Stimulated activated CD4-positive, alpha-beta T cell treated with anti-CD3 and anti-CD28 coated beads, Interleukin-4, amount 100 ng/mL, for 4 hours (primary cell): ENCODE measurements around the gene PLA1A.

Experiments used
- DNase-seq, 2 experiments: peaks; one replicate each; pipeline ENCODE4 v3.0.0-alpha.2; 2020

The PLA1A gene

DNA sequence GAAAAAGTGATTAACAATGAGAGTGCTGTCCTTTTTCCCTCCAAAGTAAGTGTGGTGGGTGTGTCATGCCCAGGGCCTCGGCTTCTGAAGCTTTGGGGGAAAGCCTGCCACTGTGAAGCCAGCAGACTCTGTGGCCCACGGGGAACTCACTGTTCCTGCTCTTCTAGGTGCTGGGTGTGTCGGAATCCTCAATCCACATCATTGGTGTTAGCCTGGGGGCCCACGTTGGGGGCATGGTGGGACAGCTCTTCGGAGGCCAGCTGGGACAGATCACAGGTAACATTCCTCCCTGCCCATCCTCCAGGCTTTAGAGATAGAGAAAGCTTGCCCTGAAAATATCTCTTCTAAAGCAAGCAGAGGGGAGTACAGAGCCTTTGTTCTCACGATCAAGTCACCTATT lies 11.6 kb downstream of the PLA1A start:
- DNase-seq = no peak

DNA sequence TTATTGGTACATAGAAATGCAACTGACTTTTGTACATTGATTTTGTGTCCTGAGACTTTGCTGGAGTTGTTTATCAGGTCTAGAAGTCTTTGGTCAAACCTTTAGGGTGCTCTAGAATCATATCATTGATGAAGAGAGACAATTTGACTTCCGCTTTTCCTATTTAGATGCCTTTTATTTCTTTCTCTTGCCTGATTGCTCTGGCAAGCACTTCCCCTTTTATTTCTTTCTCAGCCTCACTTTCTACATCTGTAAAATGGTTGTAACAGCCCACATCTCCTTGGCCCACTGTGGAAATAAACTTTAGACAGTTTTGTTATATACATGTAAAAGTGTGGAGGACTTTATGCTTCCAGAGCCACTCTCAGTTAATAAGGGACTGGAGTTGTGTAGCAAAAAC lies 14.0 kb downstream of the PLA1A start:
- no peak for DNase-seq

DNA sequence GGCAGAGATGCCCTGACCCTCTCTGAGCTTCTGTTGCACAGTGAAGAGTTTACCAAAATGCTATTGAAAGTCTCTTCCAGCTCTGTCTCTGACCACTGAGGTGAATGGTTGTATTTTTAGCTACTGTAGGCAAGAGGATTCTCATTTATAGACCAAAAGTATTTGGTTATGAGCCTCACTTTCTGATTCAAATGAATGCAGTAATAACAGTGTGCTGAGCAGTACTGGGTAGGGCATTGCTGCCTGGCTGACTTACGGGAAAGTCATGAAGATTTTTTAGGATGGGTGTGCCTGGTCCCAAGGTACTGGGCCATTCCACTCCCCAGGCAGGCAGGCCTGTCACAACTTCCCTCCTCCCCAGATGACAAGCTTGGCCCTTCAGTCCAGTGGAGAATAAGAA lies 15.5 kb downstream of the PLA1A start:
- DNase-seq = no peak

GRCh38 chr3:119613872-119614271 lies 16.2 kb downstream of the PLA1A start:
- DNase-seq = no peak

GRCh38 chr3:119616056-119616455 lies 18.4 kb downstream of the PLA1A start:
- DNase-seq = no peak

- no peak for DNase-seq
Measured at GRCh38 chr3:119619094-119619493, 21.4 kb downstream of the PLA1A start.

GRCh38 chr3:119620899-119621298 lies 23.2 kb downstream of the PLA1A start:
- DNase-seq = no peak

- no peak for DNase-seq
Measured at GRCh38 chr3:119624002-119624720, 26.5 kb downstream of the PLA1A start.

- DNase-seq = no peak
Measured at GRCh38 chr3:119625451-119626153, 27.9 kb downstream of the PLA1A start.

DNA sequence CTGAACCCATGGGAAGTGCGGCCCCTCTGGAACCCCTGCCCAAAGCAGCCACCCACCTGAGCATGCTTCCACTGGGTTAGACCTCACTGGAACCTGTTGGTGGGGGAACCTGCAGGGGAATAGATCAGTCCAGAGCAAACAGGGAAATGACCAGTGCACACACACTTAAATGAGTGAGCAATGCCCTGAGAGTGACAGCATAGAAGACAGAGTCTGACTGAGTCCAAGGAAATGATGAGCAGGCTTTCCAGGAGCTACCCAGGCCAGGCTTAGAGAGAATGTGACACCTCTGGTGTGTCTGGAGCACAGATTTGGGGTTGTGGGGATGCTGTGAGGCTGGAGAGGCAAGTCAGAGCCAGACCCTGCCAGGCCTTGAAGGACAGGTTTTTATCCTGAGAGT lies 28.5 kb downstream of the PLA1A start:
- no peak for DNase-seq

DNA sequence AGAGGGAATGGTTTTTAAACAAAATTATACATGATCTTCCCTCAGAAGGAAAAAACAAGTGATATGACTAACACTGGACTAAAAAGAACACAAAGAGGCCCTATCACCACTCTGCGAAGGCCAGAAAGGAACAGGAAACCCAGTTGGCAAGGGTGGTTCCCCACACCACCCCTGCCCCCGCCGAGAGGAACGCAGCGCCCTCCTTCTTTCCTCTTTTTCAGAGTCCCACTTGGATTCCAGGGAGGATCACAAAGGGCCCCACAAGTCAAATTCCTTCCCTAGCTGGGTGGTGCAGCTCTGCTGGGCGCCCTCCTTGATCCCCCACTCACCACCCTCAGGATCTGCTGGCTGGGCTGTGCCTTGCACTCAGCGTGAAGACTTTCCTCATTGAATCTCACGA lies 29.8 kb downstream of the PLA1A start:
- DNase-seq = no peak

GRCh38 chr3:119628390-119628789 lies 30.7 kb downstream of the PLA1A start:
- DNase-seq = no peak

DNA sequence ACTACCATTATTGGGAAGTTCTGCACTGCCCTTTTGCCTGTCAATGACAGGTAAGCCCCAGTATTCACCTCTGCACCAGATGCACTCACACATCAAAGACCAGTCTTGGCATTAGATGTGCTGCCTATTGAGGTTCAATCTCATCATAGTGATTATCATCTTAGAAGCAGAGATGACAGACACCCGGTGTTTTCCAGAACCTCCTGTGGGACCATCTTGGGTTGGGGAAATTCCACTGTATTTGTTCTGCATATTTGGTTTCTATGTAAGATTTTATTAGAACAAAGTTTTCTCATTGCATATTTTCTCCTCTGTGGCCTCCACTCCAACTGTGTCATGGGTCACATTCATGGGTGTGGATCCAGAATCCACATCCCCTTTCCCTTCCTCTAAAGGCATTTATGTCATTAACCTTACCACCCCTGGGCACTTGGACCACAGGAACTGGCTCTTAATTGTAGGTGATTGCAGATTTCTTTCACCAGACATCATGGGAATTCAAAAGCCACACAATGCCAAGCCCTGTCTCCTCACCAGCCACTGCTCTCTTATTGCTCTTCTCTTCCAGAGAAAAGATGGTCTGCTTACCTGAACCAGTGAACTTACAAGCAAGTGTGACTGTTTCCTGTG lies 31.2 kb downstream of the PLA1A start:
- DNase-seq = no peak

DNA sequence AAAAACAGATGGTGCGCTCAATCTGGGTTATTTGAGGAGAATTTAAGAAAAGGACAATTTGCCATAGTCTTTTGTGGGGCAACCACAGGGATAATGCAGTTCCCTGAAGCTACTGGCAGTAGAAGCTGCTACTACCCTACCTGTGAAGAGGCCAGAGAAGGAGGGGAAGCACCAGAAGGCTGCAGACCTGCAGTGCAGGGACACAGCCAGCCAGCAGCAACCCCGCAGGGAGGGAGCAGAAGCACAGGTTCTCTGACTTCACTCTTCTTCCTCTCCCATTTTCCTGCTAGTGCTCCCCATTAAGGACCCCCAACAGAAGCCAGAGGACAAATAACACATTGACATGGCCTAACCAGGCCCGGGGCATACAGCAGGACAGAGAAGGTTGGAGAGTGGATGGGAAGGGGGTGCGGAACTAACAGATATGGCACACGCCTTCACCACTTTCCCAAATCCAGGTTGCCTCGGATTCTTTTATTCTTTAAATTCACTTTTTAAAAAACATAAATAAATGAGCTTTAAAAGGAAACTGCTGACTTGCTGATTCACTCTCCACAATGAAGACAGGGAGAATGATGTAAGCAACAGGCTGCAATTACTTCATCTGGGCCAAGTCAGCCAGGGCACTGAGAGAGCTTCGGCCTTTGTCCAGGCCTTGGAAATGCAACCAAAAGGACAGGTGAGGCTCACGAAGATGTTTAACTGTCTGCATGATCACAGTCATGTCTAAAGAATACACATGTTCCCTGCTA lies 32.6 kb downstream of the PLA1A start:
- DNase-seq = no peak

DNA sequence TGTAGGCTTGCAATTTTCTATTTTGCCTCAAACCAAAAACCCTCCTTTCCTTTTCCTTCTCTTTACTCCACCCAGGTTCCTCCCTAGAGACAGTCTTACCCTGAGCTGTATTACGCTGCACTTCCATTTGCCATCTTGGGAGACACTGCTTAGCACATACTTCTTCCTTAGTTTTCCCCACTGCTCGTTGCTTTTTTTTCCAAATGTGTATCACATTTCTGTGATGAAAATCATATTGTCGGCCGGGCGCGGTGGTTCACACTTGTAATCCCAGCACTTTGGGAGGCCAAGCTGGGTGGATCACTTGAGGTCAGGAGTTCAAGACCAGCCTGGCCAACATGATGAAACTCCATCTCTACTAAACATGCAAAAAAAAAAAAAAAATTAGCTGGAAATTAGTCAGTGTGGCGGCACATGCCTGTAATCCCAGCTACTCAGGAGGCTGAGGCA lies 33.2 kb downstream of the PLA1A start:
- no peak for DNase-seq

DNA sequence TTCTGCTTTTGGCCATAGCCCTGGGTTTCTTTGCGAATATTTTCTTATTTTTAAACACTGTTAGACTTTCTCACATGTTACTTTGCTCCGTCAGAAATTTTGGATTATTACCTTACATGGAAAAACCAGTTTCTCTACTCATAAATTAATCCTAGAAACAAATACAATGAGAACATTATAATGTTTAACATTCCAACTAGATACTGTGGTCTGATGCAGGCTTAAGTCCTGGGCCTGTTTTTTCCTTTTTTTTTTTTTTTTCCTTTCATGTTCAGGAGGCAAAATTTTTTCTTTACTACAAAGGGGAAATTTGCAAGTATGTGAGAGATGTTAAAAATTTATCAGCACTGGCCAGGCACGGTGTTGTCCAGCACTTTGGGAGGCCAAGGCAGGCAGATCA lies 33.8 kb downstream of the PLA1A start:
- DNase-seq = no peak

GRCh38 chr3:119632216-119632615 lies 34.5 kb downstream of the PLA1A start:
- no peak for DNase-seq

GRCh38 chr3:119632829-119633228 lies 35.1 kb downstream of the PLA1A start:
- DNase-seq = no peak

DNA sequence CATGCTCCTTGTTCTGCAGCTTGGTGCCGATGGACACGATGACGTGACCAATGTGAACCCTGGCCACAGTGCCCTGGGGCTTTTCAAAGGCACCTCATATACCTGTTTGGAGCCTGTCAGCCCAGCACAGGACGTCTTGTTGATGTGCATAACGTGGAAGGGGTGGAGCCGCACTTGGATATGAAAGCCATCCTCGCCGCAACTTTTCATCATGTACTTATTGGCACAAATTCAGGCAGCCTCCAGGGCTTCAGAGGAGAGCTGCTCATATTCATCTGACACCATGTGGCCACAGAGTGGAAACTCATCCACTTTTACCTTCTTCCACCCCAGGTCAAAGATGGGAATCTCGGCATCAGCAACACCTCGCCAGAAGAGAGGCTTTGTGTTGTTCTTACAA lies 38.0 kb downstream of the PLA1A start:
- DNase-seq = no peak

GRCh38 chr3:119636249-119636648 lies 38.6 kb downstream of the PLA1A start:
- no peak for DNase-seq

DNA sequence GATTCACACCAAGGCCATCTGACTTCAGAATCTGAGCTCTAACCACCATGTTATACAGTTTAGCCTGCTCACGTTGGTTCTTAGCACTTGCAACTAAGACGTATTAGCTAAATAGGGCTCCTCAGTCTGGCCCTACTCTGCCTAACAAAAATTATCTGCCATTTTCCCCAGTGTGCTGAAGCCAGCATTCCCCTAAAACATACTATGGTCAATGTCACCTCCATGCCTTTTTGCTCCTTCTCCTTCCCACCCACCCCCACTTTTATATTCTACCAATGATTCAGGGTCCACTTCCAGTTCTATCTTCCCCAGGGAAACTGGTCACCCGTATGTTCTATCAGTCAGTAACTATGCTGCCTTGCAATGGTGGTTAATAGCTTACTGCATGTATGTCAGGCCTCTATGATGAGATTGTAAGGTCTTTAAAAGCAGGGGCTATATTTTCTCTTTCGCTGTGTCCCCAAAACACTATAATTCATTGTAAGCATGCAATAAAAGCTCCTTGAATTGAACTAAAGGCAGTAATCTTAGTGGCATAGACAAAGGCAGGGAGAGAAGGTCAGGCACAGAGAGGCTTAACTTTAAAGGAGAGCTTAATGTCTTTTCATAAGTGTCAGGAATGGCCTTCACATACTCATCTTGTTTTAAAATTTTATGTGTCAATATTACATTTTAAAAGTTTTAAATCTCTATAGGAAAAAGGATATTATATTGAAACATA lies 39.4 kb downstream of the PLA1A start:
- DNase-seq = no peak

DNA sequence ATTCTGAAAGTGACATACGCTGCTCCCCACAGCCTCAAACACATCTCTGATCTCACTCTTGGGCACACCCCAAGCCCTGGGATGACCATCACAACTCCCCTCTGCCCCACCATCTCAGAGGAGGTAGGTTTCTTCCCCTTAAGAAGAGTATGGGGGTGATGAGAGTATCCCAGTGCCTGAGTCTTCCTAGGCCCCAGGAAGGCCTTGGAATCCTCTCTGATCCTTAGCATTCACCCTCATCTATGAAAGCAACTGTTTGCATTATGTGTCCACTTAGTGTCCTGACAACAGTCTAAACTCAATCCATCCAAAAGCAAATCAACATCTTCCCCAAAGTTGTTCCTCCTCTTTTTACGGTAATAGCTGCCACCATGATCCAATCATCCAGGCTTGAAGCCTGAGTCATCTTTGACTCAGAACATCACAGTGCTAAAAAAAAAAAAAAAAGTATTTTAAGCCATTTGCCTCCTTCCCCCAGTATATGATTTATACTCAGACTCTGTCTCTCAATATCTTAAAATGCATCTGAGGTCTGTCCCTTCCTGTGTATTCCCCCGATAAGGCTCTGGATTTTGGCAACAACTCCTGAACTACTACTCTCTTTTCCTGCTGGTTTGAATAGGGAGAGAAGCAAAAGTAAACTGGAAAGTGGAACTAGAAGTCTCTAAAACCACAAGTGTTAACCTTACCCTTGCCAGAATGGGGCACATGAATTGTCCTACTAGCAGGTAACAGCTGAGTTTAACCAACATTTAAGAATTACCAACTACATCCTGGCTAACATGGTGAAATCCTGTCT lies 40.2 kb downstream of the PLA1A start:
- no peak for DNase-seq
